HFFc6 (cell line): Measurements from ENCODE around the gene SIPA1L2. TPM values are rescaled to one million over a fixed set of nuclear protein-coding genes. Genes with fewer than 3 reads are reported as not detected.
A peak's percentile ranks its signal among the peaks of the same experiment; 100 is the strongest.

ENCODE experiments used
- DNase-seq: peaks from one replicate; pipeline ENCODE4 v3.0.0-alpha.2; 2018
- H3K27ac Mint-ChIP-seq: 2 replicates; pipeline ENCODE4 v1.8.0; 2020; ENCODE audit warnings: mild to moderate bottlenecking, mixed read lengths
- H3K27me3 Mint-ChIP-seq: 2 replicates; pipeline ENCODE4 v1.8.0; 2021; ENCODE audit warnings: mild to moderate bottlenecking, moderate library complexity, mixed read lengths; ENCODE audit not compliant: insufficient read depth
- H3K36me3 Mint-ChIP-seq: 2 replicates; pipeline ENCODE4 v1.8.0; 2021; ENCODE audit warnings: low read depth, mixed read lengths
- H3K4me1 Mint-ChIP-seq: 2 replicates; pipeline ENCODE4 v1.8.0; 2020; ENCODE audit warnings: low read depth, mixed read lengths
- H3K4me3 Mint-ChIP-seq: 2 replicates; pipeline ENCODE4 v1.8.0; 2020; ENCODE audit warnings: mild to moderate bottlenecking, moderate library complexity, mixed read lengths
- H3K9me3 Mint-ChIP-seq: 2 replicates; pipeline ENCODE4 v1.8.0; 2020; ENCODE audit warnings: mild to moderate bottlenecking, mixed read lengths
- long read RNA-seq: library from polyadenylated mRNA; unstranded; transcript quantifications from one replicate; pipeline ENCODE4 v2.0.0, GENCODE V29; 2019
- total RNA-seq, 6 experiments: library from RNA; stranded (reverse); fragmentation: NEBNext Ultra II Directional; extraction: Animal tissue kit (Norgen Biotek cat#: 25700); gene quantifications; 2 replicates in 1 of 6; 3 replicates in 5 of 6; pipeline ENCODE4 v1.2.3, GENCODE V29; 2021
- TF ChIP-seq, protein P1 (sequence below): fragments of 200-600 bp; sonication (generic); IDR thresholded peaks from 2 replicates; pipeline ENCODE4 v1.5.0; 2021; ENCODE audit warnings: antibody characterized with exemption, mild to moderate bottlenecking

Gene SIPA1L2, protein sequence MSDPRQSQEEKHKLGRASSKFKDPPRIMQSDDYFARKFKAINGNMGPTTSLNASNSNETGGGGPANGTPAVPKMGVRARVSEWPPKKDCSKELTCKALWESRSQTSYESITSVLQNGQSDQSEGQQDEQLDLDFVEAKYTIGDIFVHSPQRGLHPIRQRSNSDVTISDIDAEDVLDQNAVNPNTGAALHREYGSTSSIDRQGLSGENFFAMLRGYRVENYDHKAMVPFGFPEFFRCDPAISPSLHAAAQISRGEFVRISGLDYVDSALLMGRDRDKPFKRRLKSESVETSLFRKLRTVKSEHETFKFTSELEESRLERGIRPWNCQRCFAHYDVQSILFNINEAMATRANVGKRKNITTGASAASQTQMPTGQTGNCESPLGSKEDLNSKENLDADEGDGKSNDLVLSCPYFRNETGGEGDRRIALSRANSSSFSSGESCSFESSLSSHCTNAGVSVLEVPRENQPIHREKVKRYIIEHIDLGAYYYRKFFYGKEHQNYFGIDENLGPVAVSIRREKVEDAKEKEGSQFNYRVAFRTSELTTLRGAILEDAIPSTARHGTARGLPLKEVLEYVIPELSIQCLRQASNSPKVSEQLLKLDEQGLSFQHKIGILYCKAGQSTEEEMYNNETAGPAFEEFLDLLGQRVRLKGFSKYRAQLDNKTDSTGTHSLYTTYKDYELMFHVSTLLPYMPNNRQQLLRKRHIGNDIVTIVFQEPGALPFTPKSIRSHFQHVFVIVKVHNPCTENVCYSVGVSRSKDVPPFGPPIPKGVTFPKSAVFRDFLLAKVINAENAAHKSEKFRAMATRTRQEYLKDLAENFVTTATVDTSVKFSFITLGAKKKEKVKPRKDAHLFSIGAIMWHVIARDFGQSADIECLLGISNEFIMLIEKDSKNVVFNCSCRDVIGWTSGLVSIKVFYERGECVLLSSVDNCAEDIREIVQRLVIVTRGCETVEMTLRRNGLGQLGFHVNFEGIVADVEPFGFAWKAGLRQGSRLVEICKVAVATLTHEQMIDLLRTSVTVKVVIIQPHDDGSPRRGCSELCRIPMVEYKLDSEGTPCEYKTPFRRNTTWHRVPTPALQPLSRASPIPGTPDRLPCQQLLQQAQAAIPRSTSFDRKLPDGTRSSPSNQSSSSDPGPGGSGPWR (N-terminal part only)
- under 1 TPM in 5 of 6 experiments, not detected in 1; 0.02 to 0.05 (median 0.02) TPM for total RNA-seq
- long read RNA-seq, result 0 reads

DNA sequence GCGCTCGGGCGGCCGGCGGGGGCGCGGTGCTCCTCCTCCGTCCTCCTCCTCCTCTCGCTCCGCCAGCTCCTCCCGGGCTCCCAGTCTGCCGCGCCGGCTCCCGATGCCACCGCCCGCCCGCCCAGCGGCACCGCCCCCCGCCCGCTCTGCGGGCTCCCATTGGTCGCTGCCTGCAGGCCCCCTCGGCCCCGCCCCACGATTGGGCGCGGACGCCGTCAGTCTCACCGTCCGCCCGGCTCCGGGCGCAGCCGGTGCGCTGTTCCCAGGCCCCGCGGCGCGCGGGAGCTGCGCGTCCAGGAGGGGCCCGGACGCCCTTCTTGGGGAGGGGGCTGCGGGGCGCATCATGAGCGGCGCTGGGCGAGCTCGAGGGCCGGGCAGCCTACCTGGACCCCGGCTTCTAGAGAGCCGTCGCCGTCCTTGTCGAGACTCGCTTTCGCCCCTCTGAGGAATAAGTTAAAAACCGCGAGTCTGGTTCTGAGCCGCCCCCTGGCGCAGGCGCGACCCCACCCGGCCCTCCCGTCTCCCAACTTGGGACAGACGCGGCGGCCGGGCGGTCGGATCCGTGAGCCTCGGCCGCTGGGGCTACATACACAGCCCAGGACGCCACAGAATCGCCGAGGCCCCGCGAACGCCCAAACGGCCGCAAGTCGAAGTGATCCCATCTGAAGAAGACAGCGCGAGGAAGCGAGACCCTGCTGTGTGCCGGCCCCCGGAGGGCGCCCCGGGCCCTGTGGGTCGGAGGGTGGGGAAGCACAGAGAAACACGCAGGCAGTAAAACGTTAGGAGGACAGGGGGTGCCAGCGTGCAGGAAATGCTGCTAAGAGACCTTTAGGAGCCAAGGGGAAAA lies at the start of gene SIPA1L2:
Gene SIPA1L2, minus strand, starts transcription at position 87 of the 847 bp plus-strand sequence. CDS start 114,794 bp downstream, outside the sequence.
- TF ChIP-seq, protein P1, sequence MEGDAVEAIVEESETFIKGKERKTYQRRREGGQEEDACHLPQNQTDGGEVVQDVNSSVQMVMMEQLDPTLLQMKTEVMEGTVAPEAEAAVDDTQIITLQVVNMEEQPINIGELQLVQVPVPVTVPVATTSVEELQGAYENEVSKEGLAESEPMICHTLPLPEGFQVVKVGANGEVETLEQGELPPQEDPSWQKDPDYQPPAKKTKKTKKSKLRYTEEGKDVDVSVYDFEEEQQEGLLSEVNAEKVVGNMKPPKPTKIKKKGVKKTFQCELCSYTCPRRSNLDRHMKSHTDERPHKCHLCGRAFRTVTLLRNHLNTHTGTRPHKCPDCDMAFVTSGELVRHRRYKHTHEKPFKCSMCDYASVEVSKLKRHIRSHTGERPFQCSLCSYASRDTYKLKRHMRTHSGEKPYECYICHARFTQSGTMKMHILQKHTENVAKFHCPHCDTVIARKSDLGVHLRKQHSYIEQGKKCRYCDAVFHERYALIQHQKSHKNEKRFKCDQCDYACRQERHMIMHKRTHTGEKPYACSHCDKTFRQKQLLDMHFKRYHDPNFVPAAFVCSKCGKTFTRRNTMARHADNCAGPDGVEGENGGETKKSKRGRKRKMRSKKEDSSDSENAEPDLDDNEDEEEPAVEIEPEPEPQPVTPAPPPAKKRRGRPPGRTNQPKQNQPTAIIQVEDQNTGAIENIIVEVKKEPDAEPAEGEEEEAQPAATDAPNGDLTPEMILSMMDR, result no peak; the same call in 1 of the 2 replicates
- Mint-ChIP-seq H3K4me1 (peaks cover 6% of the 10 kb centered on the region; the same call in 1 of the 2 replicates), H3K9me3 (no peaks in the 10 kb centered on the region), H3K36me3 (no peaks in the 10 kb centered on the region), H3K4me3 (peak within 1 kb of the TSS; percentile 42; the same call in 1 of the 2 replicates), H3K27me3 (peaks cover 32% of the 10 kb centered on the region), H3K27ac (no peak within 1 kb of the TSS)
- peak; percentile 46 for DNase-seq

DNA sequence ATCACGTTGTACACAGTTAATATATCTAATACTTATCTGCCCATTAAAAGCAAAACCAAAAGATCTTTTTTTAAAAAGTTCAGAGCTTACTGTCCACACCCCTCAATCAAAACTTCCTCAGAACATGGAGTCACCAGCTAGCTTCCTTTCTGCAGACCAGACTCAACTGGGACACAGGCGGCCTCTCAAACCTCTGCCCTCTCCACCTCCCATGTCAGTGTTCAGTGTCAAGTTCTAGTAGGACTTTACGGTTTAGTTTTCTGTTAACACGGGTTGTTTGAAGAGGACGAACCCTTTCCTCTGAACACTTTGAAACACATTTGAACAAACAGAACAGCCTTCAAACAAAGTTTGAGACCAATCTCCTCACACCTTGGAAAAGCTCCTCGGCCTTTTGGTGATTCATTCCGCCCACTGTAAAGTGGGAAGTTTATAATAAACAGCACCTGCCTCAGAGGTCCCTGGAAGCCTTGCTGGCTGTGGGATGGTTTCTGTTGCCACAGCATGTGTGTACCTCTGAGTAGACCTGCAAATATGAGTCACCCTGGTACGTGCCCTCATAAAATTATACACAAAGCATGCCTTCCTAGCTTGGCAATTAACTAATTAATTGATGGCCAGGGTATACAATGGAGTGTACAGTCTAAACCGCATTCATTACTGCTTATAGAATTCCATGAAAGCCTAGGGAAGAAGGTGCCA lies 48.4 kb upstream of the SIPA1L2 start:
- TF ChIP-seq, protein P1, result no peak

DNA sequence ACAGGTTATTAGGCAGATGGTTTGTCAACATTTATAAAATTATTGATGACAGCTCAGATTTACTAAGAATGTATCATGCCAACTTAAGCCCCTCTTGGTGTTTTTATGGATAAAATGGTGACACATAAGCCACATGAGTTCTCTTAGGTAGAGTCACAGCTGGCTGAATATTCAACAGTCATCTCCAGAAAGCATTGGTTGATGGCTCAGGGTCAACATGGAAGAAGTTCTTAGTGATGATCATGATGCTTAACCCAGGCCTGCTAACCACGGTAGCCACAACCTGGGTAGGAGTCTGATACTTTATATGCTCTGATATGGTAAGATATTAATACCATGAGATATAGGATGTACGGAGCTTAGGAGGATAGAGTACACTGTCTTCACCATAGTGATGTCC lies 46.4 kb upstream of the SIPA1L2 start:
- Mint-ChIP-seq H3K27me3 (no peaks in the 10 kb centered on the region; the same call in 1 of the 2 replicates), H3K9me3 (peaks cover 52% of the 10 kb centered on the region)

More for the DNA sequence above, 48.4 kb upstream of the SIPA1L2 start:
- Mint-ChIP-seq H3K4me1 (no peaks in the 10 kb centered on the region), H3K27me3 (no peaks in the 10 kb centered on the region; the same call in 1 of the 2 replicates), H3K9me3 (peaks cover 51% of the 10 kb centered on the region), H3K36me3 (no peaks in the 10 kb centered on the region; the same call in 1 of the 2 replicates), H3K4me3 (no peak overlapping the region), H3K27ac (no peak overlapping the region)
- DNase-seq, result no peak

DNA sequence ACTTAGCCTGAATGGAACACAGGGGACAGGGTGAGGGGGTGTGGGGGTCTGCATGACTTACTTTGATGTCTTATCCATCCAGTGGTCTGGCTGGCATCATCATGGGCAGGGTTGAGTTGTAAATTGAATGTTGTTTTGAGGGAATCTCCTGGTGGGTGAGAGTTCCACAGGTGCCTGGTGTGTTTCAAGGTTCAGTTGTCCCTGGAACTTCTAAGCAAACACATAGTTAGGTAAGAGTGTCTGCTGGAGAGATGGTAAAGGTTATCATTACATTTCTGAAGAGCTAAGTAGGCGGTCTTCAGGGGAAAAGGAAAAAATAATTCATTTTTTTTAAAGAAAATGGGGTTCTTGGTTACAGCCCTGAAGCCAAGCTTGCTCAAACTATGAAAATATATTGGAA lies 46.0 kb upstream of the SIPA1L2 start:
- H3K9me3 Mint-ChIP-seq, result peaks cover 48% of the 10 kb centered on the region
- DNase-seq, result no peak
- TF ChIP-seq, protein P1, result no peak
- no peak overlapping the region for H3K27ac Mint-ChIP-seq
- no peaks in the 10 kb centered on the region; the same call in 1 of the 2 replicates for H3K36me3 Mint-ChIP-seq
- no peaks in the 10 kb centered on the region; the same call in 1 of the 2 replicates for H3K27me3 Mint-ChIP-seq
- H3K4me3 Mint-ChIP-seq, result no peak overlapping the region
- no peaks in the 10 kb centered on the region for H3K4me1 Mint-ChIP-seq

More for the DNA sequence above, 46.4 kb upstream of the SIPA1L2 start:
- Mint-ChIP-seq H3K36me3 (no peaks in the 10 kb centered on the region; the same call in 1 of the 2 replicates), H3K4me3 (no peak overlapping the region), H3K4me1 (no peaks in the 10 kb centered on the region), H3K27ac (no peak overlapping the region)
- TF ChIP-seq, protein P1, result no peak
- no peak for DNase-seq
